B cell (primary cell): ENCODE data around the gene GCNA.
"Not testable (repeated sequence)": the region's sequence is repeated elsewhere in the genome, so short reads cannot be mapped to it uniquely, and the experiment has no call there.

ENCODE experiments used
- CTCF ChIP-seq: fragments of 200-600 bp; IDR thresholded peaks from one replicate; pipeline ENCODE4 v1.8.0; 2022; ENCODE audit warnings: antibody characterized with exemption, mild to moderate bottlenecking
- EZH2 ChIP-seq: IDR thresholded peaks from 2 replicates; pipeline ENCODE4 v1.6.1; 2012; ENCODE audit warnings: borderline replicate concordance, low read depth, mild to moderate bottlenecking, moderate library complexity, low read length; ENCODE audit not compliant: insufficient read depth, poor library complexity, severe bottlenecking

DNA sequence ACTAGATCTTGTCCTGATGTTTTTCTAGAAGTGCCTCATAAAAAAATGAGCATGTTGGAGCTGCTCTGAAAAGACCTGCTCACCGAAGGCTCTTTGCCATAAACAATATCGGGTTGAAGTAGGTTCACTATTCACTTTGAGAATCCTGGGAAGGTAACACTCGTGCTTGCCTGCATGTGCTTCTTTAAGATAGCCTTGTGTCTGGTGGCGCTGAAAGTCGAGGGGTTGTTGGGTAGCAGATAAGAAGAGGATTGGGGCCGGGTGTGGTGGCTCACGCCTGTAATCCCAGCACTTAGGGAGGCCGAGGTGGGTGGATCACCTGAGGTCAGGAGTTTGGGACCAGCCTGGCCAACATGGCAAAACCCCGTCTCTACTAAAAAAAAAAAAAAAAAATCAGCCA lies 33.5 kb downstream of the GCNA start:
- not testable (repeated sequence) for TF ChIP-seq CTCF, EZH2
